ENCODE results near the gene USP3.

Gene USP3, protein sequence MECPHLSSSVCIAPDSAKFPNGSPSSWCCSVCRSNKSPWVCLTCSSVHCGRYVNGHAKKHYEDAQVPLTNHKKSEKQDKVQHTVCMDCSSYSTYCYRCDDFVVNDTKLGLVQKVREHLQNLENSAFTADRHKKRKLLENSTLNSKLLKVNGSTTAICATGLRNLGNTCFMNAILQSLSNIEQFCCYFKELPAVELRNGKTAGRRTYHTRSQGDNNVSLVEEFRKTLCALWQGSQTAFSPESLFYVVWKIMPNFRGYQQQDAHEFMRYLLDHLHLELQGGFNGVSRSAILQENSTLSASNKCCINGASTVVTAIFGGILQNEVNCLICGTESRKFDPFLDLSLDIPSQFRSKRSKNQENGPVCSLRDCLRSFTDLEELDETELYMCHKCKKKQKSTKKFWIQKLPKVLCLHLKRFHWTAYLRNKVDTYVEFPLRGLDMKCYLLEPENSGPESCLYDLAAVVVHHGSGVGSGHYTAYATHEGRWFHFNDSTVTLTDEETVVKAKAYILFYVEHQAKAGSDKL

DNA sequence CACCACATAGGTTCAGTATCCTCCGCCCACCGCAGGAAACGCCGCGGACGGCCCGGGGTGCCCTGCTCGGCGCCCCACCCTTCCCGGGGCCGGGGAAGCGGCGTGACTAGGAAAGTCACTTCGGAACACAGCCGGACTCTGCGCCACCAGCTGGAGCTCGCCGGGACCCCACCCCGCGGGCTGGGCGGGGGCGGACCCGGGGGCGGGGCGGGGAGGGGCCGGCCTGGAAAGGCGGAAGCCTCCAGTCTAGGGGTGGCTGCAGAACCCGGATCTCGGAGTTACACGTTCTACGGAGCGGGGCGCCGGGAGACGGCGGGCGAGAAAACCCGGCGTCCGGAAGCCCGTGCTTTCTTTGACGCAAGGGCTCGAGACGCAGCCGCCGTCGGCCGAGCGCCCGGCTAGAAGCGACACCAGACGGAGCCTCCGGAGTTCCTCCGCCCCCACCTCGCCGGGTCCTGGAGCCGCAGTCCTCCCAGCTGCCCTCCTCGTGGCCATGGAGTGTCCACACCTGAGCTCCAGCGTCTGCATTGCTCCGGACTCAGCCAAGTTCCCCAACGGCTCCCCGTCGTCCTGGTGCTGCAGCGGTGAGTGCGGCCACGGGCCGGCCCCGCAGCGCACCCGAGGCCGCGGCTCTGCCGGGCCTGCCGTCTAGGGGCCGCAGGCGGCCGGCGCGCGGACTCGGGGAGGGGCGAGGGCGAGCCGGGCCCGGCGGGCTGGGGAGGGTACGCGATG, at the start of gene USP3:
Gene USP3 (plus strand): TSS at position 347 of the 732 bp plus-strand sequence. CDS start 147 bp downstream, at position 494.
- peak; percentile 86 for DNase-seq (ENCODE audit: low spot score)

DNA sequence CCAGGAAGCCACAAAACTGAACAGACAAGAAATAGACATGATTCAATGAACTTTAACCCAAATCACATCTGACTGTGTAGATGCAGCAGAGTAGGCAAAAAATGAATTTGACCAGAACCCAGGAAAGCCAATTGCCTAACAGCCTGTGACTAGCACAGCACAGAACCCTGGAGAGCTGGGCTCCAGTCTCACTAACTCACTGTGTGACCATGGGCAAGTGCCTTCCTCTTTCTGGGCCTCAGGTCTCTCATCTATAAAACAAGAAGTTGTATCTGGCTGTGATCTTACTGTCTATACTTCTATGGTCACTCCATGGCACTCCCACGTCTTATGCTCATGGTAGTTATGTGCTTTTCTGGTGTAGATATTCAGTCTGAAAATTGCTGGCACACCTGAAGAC, 48.1 kb upstream of the USP3 start:
- no peak for DNase-seq (ENCODE audit: low spot score)

DNA sequence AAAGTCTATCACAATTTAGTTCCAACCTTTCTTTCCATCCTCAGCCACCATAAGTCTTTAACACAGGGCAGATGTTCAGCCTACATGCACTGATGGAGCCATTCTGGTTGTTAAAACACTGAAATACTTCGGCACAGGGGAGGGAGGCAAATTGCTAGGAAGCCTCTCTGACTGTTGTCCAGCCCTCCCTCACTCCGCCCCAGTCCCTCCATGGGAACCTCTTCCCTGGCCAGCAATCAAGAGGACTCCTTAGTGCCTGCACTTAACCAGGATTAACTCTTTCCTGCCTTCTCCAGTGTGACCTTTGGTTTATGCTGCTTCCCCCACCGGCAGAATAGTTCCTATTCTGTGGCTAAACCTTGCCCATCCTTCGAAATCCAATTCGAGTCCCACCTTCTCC, 47.0 kb upstream of the USP3 start:
- DNase-seq (ENCODE audit: low spot score) = no peak

DNA sequence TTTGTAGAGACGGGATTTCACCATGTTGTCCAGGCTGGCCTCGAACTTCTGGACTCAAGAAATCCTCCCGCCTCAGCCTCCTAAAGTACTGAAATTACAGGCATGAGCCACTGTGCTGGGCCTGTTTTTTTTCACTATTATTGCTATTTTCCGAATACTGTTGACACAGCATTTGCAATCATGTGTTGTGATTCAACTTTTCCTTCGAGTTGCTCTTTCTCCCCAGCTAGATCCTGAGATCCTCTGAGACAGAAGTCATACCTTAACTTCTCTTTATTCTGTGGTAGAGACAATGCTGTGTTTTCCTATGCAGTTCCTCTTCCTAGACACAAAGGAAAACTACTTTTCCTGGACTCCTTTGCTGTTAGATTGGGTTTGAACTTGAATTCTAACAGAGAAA, 46.4 kb upstream of the USP3 start:
- no peak for DNase-seq (ENCODE audit: low spot score)

DNA sequence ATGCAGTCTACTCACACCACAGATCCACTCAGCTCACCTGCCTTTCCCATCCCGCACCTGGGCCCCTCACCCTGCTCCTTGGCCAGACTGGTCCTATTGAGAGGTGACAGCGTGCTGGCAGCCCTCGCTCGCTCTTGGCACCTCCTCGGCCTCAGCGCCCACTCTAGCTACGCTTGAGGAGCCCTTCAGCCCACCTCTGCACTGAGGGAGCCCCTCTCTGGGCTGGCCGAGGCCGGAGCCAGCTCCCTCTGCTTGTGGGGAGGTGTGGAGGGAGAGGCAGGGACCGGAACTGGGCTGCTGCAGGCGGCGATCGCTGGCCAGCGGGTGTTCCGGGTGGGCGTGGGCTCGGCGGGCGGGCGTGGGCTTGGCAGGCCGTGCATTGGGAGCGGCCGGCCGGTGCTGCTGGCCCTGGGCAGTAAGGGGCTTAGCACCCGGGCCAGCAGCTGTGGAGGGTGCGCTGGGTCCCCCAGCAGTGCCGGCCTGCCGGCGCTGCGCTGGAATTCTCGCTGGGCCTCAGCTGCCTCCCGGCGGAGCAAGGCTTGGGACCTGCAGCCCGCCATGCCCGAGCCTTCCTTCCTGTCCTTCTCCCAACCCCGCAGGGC, 45.5 kb upstream of the USP3 start:
- no peak for DNase-seq (ENCODE audit: low spot score)

DNA sequence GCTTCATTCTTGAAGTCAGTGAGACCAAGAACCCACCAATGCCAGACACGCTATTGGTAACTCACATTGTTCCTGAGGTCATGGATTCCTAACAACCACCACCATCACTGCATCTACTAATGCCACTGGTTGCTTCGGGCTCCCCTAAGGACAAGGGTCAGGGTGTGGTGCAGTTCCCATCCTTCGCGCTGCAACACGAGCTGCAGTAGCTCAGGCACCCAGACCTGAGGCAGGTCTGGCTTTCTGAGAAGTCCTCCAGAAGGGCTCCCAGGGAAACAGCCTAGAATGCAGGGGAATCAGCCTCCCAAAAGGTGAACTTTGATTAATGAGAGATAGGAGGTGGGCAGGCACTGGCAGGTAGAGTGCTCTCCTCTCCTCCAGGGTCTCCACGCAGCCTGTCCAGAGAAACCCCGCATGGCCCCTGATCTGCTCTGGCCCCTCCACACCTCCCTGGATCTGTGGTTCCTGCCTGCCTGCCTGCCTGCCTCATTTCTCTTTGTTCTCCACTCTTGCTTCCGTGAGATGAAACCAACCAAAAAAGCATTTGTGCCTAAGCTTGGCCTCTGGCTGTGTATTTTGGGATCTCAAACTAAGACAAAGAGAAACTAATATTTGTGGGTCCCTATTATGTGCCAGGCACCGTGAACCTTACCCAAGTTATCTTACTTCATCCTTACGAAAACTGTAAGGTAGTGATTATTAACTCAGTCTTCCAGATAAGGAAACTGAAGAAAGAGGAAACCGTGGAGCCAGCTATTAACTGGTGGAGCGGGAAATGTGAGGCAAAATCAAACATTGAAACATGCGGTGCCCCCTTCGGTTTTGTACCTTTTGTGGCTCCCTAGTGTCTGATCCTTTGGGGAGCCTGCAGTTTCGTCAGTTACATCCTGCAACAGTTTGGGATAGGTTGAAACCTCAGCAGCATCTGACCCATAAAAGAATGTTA, 43.9 kb upstream of the USP3 start:
- DNase-seq (ENCODE audit: low spot score) = no peak

DNA sequence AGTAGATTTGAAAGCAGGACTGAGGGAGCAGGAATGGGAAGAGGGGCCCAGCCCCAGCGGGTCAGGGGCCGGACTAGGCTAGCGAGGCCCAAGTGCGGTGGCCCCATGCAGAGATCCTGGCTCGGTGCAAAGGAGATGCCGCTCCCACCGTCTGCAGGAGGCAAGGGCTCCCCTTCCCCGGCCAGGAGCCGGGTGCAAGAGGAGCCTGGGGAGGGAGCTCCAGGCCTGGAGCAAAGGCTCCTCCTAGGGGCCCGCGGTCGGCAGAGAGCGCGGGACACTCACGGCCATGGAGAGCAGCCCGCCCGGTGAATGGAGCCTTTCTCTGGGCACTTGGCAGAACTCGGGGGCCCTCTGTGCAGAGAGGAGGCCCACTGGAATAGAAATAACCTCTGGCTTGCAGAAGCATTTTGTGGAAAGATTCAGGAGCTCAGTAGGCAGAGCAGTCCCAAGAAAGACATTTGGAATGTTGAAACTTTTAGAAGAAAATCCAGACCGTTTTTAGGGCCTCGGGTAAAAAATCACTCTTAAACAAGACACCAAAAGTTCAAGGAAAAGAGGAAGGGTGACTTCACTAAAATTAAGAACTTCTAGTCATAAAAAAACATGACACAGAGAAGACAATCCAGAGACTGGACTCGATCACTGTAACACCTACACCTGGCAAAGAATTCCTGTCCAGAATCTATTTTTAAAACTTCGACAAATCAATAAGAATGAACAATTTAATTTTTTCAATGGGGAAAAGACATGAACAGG, 43.0 kb upstream of the USP3 start:
- DNase-seq (ENCODE audit: low spot score) = no peak

DNA sequence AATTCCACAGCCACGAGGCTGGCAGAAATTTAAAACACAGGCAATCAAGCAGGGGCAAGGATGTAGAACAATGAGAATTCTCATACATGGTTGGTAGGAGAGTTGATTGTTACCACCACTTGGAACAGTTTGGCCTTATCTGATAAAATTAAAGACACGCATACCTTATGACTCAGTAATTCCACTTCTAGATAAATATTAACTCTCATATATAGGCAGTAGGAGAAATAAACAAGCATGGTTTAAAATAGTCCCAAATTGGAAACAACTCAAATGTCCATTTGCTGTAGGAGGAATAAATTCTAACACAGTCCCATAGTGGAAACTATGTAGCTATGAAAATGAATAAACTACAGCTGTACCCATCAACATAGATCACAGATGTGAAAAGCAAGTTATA, 42.3 kb upstream of the USP3 start:
- DNase-seq (ENCODE audit: low spot score) = no peak

DNA sequence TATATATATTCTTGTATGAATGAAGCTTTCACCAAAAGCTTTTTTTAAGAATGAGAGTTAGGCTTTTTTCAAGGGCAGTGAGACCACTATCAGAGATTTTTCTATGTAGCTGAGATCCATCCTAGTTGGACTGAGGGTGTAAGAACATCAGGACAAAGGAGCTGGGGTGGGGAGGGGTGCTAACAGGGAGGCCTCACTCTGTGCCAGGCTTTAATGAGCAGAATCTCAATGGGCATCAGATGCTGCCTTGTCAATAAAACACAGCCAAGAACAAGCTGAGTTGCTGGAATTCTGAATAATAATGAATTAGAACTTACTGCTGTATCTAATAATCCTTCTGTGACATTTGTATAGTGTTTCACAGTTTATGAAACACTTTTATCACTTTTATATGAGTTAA, 41.4 kb upstream of the USP3 start:
- no peak for DNase-seq (ENCODE audit: low spot score)

DNA sequence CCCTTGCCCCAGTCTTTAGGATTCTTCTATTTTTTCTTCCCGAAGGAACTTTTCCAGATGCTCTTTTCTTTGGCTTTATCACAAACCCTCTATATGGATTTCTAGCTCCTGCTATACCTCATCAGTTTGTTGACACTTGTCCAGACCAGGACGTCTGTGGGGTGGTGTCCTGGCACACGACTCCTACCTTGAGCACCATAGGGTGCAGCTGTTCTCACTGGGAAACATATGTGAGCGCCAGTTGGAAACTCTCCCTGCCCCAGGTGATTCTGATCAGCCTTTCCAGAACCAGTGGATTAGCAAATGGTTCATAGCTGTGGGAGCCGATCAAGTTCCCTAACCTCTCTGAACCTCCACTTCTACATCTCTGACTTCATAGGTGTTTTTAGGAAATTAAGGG, 40.6 kb upstream of the USP3 start:
- no peak for DNase-seq (ENCODE audit: low spot score)

DNA sequence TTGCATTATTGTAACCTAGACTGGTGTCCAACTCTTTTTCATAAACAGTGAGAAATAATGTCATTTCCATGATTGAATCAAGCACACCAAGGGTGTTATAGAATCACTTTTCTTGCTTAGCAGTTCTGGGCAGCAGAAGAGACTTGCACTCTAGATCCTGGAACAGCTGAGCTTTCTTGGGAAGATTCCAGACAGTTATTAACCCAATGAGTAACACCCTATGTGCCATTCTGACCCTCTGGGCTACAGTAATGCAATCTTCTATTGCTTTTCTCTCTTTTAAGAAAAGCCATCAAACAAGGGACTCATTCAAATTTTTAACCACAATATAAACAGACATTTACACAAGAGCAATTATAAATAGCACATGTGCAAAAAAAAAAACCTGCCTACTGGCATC, 39.3 kb upstream of the USP3 start:
- DNase-seq (ENCODE audit: low spot score) = no peak

DNA sequence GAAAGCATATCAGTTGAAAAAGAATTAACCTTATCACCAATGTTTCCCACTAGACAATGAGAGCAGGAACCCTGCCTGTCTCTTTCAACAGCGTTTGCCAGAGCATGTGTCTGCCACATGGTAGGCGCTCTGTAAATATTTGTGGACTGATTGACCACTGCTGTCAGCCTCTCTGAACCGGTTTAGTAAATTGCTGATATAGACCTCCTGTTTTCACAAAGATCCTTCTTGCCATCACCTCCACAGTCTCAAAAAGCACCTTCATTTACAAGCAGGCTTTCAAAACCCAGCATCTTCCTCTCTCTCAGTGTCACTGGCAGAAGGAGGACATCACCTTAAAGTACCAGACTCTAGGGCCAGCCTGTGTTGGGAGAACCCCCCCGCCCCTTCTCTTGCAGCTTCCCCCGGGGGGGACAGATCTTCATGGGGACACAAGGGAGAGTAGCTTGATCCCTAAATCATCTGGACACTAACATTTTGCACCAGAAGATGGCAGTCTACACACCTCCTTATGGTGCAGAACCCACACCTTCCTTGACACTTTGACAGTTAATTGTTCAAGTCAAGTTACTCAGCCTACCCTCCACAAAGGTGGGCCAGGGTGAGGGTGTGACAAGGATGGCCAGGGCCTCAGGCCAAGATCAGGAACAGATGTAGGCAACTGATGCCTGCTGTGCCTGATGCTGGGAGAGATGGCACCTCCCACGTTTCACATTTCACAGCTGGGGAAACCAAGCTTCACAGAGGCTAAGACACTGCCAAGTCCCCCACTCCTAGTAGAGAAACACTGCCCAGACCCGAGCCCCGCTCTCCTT, 37.8 kb upstream of the USP3 start:
- DNase-seq (ENCODE audit: low spot score) = peak; percentile 50

DNA sequence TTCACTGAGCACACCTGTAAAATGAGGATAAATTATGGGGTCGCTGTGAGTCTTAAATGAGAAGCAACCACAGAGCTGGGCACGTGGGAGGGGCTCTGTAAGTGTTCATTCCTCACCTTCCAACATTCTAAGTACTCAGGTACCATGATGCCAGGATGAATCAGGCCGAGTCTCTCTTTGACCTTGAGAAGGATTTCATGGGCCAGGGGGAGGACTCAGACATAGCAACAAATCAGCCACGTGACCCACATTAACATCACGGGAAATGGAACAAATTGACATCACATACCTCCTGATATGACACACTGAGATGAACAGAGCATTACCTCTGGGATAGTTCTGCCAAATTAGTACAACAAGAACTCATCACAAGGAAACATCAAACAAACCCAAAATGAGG, 35.2 kb upstream of the USP3 start:
- no peak for DNase-seq (ENCODE audit: low spot score)

DNA sequence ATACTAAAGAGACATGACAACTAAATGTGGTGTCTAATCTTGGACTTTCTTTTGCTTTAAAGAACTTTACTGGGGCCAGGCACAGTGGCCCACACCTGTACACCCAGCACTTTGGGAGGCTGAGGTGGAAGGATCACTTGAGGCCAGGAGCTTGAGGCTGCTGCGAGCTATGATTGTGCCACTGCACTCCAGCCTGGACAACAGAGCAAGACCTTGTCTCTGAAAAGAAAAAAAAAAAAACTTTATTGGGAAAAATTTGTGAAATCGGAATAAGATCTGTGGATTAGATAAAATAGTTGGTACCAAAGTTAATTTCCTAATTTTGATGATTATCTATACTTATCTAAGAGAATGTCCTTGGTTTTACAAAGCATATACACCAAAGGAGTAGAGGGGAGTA, 34.4 kb upstream of the USP3 start:
- DNase-seq (ENCODE audit: low spot score) = no peak

DNA sequence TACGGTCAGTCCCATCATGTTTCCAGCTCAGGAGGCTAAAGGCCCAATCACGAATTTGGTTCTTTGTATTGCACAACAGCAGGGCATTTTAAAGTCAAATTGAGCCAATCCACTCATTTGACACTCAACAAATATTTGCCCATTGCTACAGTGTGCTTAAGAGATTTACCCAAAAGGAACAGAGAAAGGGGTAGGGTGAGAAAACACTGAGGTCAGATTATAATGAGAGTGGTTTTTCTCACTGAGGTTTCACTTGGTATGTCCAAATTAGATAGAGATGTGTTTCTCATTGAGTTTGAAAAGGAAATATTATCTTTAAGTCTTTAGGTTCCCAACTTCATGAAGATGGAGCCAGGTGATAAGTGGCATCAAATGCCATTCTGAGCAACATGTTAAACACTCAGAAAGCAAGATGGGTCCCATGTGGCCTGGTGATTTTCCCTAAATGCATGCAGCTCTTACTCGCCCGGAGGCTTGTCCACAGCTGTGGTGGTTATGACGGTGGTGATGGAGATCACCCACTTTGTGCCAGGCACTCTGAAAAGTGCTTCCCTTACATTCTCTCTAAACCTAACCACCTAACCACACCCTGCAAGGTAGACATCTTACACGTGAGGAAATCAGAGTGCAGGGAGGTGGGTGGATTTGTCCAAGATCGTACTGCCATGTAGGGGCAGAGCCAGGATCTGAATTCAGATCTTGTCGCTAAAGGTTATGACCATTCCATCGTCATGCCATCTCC, 31.2 kb upstream of the USP3 start:
- no peak for DNase-seq (ENCODE audit: low spot score)

DNA sequence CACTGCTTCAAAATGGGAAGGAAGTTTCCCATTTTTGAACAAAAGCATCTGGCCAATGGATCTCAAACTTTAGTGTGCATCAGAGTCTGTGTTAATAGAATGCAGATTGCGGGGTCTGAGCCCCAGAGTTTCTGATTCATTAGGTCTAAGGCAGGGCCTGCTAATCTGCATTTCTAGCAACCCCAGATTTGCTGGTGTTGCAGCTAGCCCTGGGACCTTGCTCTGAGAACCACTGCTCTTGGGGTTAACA, 30.7 kb upstream of the USP3 start:
- DNase-seq (ENCODE audit: low spot score) = no peak

DNA sequence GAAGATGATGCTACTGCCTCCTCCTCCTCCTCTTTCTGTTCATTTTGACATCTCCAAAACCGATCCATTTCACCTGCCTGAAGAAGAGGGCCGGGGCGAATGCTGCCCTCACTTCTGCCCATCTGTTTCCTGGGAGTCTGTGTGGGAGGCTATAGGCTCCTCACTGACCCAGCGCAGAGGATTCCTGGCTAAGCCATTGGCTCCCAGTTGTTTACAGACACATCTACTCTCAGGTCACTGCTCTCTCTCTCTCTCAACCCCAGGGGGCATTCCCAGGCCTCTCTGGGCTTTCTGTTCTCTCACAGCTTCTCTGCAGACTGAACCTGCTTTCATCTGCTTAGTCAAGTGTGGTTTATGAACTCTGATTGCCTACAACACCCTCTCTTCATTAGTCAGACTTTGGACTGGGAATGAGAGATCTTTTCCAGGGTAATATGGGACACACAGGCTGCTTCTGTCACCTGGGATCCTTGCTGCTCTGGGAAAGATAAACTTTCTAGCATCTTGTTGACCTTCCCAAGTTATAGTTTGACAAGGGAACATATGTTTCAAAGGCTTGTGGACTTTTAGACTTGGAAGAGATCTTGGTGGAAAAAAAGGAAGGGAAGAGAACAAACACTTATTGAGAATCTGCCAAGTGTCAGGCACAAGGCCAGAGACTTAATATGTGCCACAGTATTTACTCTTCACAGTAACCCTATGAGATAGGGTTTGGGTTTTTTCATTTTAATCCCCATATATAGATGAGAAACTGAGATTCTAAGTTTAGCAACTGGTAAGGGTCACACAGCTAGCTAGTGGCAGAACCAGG, 30.2 kb upstream of the USP3 start:
- peak; percentile 74 for DNase-seq (ENCODE audit: low spot score)

DNA sequence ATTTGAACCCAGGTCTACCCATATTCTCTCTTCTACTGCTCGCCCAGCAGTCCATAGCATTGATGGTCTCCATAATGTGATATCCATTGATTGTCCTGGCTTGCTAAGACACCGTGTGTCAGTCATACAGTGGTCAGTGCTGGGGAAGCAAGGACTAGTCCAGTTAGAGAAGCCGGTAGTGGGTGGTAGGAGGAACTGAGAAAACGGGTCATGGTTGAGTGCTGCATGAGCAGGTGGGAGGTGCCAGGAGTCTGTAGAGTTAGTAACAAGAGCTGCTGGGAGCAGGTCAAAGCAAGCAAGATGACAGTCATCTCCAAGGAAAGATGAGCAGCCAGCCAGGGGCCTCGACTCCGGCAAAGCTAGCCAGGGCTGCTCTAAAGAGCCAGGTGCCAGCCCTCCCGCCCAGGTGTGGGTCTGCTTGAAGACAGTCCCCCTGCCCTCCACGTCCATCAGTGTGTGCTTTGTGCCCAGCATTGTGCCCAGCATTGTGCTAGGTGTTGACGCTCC, 29.5 kb upstream of the USP3 start:
- DNase-seq (ENCODE audit: low spot score) = no peak

DNA sequence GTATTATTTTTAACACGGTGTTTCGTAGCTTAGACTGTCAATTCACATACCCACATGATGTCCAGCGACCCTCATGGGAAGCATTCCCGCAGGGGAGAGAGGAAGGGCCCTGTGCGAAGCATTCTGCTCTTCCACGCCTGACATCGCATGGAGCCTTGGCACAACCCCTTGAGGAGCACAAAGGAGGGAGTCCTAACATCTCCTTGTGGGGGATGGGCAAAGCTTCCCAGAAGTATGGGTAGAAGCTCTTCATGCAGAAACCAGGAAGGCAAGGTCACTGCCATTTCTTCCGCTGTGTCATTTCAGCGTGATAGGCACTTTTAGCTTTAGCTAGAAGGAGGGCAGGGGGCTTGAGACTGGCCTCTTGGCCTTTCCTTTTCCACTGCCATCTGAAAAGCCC, 28.7 kb upstream of the USP3 start:
- DNase-seq (ENCODE audit: low spot score) = no peak

All from SW480 (cell line).